ENCODE measurements around the gene CHRNA4. TPM values are rescaled to one million over a fixed set of nuclear protein-coding genes. Genes with fewer than 3 reads are reported as not detected.

CHRNA4 gene
- total and polyA plus RNA-seq, 9 of the 15 experiments (the other 6 are each of a cell fraction or from before 2014, with no cell fraction given), result not detected

- no peak for TF ChIP-seq CSDE1 (IDR thresholded peaks at IDR 0.05)
- no peak for TF ChIP-seq XRCC5 (IDR thresholded peaks at IDR 0.05; ENCODE audit: low read depth, low read length)
- no peak for TF ChIP-seq ZFP1 (CRISPR knock-in tag; IDR thresholded peaks at IDR 0.05)
- TF ChIP-seq PCBP2 (IDR thresholded peaks at IDR 0.05; ENCODE audit: low read depth, low read length, poor library complexity, severe bottlenecking), result no peak
- TF ChIP-seq DIDO1 (tag; IDR thresholded peaks at IDR 0.05; ENCODE audit: low read depth), result no peak
- no peak for TF ChIP-seq TCF7L2 (IDR thresholded peaks at IDR 0.05; ENCODE audit: low read depth, low read length)
- TF ChIP-seq JUND (IDR thresholded peaks at IDR 0.05; ENCODE audit: borderline replicate concordance, low read depth, low read length), result no peak
- TF ChIP-seq JUND (tag; IDR thresholded peaks at IDR 0.05; ENCODE audit: borderline replicate concordance, low read depth, low read length), result no peak
- TF ChIP-seq PHF8 (IDR thresholded peaks at IDR 0.05; ENCODE audit: borderline replicate concordance, low read length), result no peak
- TF ChIP-seq ESRRA (IDR thresholded peaks at IDR 0.05; ENCODE audit: borderline replicate concordance, low read depth), result no peak
- no peak for TF ChIP-seq ZSCAN29 (IDR thresholded peaks at IDR 0.05)
- TF ChIP-seq NR1H2 (CRISPR knock-in tag; IDR thresholded peaks at IDR 0.05), result no peak
- TF ChIP-seq POLR2AphosphoS2 (IDR thresholded peaks at IDR 0.05; ENCODE audit: low read length), result no peak
- TF ChIP-seq SNIP1 (IDR thresholded peaks at IDR 0.05; ENCODE audit: low read depth), result no peak
- no peak for TF ChIP-seq BHLHE40 (IDR thresholded peaks at IDR 0.05; ENCODE audit: low read length)
- TF ChIP-seq TAL1 (IDR thresholded peaks at IDR 0.05), result no peak
- no peak for TF ChIP-seq RBM22 (IDR thresholded peaks at IDR 0.05; ENCODE audit: low read depth, low read length, poor library complexity, severe bottlenecking)
- no peak for TF ChIP-seq PRPF4 (IDR thresholded peaks at IDR 0.05; ENCODE audit: insufficient read depth, low read depth, low read length, poor library complexity, severe bottlenecking)
- no peak for TF ChIP-seq ILK (tag; IDR thresholded peaks at IDR 0.05; ENCODE audit: borderline replicate concordance, low read depth)
- no peak for TF ChIP-seq ZNF431 (CRISPR knock-in tag; IDR thresholded peaks at IDR 0.05)
- TF ChIP-seq ZMIZ1 (IDR thresholded peaks at IDR 0.05; ENCODE audit: low read depth in 2 of 2, low read length in 2 of 2), result no peak
- no peak for TF ChIP-seq NFRKB (IDR thresholded peaks at IDR 0.05; ENCODE audit: low read depth)
Observed at GRCh38 chr20:63326314-63327230, 34.6 kb downstream of the CHRNA4 start (continued).

All from K562 (cell line).